K562 (cell line): ENCODE measurements around the gene TSEN34. TPM values are rescaled to one million over a fixed set of nuclear protein-coding genes. Genes with fewer than 3 reads are reported as not detected.

Experiments used
- ATAC-seq: fragments of 200-7000 bp; cut with Tn5 transposase; 3 replicates; pipeline ENCODE4 v1.9.1; 2020; ENCODE audit warnings: moderate library complexity
- BruUV-seq: library from RNA; stranded (reverse); fragments of 400-500 nt; replicated peaks from 2 replicates; lab custom pipeline; 2021; lab: Mats Ljungman, UMichigan
- CTCF ChIA-PET: fragments of 300-600 bp; formaldehyde crosslinking; extraction: SDS; loops from one replicate; lab custom pipeline; 2021; ENCODE audit warnings: low intra/inter-chr PET ratio; lab: Yijun Ruan, JAX
- POLR2A ChIA-PET: fragments of 300-600, 350-650 bp; sonication (Branson Sonifier 250); formaldehyde crosslinking; extraction: SDS; loops from one replicate; lab custom pipeline; 2021; ENCODE audit warnings: antibody characterized with exemption, inconsistent platforms; lab: Yijun Ruan, JAX
- DNase-seq, 4 experiments: peaks; one replicate each; pipeline versions ENCODE4 v3.0.0 to v3.0.0-alpha.2; 2011 to 2018; ENCODE audit warnings: low spot score in 3 of 4, mixed read lengths in 3 of 4; ENCODE audit errors: extremely low read depth in 1 of 4
- FAIRE-seq: peaks from 2 replicates; lab custom pipeline; 2011; peaks lifted over from hg19 to GRCh38; lab: Jason Lieb, UNC
- H2AFZ ChIP-seq: 2 replicates; pipeline ENCODE4 v1.6.0; 2011; ENCODE audit warnings: low read depth, low read length, control low read depth, inconsistent platforms
- H3K27ac ChIP-seq: fragments of 200-600 bp; 3 replicates; pipeline ENCODE4 v1.8.0; 2011; ENCODE audit warnings: low read depth, mild to moderate bottlenecking, control low read depth, inconsistent platforms, low read length, moderate library complexity, mixed read lengths; ENCODE audit errors: extremely low read depth
- H3K27me3 ChIP-seq, 2 experiments: fragments of 300-600 bp in 1 of 2; 2 replicates in 1 of 2; 3 replicates in 1 of 2; pipeline versions ENCODE4 v1.6.0 to v1.8.0; 2011; ENCODE audit warnings: inconsistent platforms in 2 of 2, low read length in 2 of 2, mild to moderate bottlenecking in 1 of 2, mixed read lengths in 1 of 2, moderate library complexity in 1 of 2; ENCODE audit not compliant: control insufficient read depth in 2 of 2, insufficient read depth in 2 of 2
- H3K36me3 ChIP-seq: fragments of 300-600 bp; 3 replicates; pipeline ENCODE4 v1.8.0; 2011; ENCODE audit warnings: mild to moderate bottlenecking, low read length, inconsistent platforms; ENCODE audit not compliant: control insufficient read depth, insufficient read depth
- H3K4me1 ChIP-seq, 2 experiments: fragments of 200-600 bp in 1 of 2; replicated peaks in 1 of 2; 2 replicates in 1 of 2; 3 replicates in 1 of 2; pipeline versions ENCODE4 v1.5.1 to v1.8.0; 2011; ENCODE audit warnings: inconsistent platforms in 2 of 2, low read length in 2 of 2, mild to moderate bottlenecking in 1 of 2, mixed read lengths in 1 of 2, moderate library complexity in 1 of 2; ENCODE audit not compliant: control insufficient read depth in 2 of 2, insufficient read depth in 2 of 2
- H3K4me2 ChIP-seq: 2 replicates; pipeline ENCODE4 v1.6.1; 2011; ENCODE audit warnings: low read length, control low read depth, inconsistent platforms, mixed read lengths; ENCODE audit not compliant: insufficient read depth
- H3K4me3 ChIP-seq: fragments of 200-600 bp; sonication (generic), shearing (Covaris generic); 2 replicates; pipeline ENCODE4 v1.5.1; 2016; ENCODE audit warnings: control low read depth, inconsistent platforms
- H3K79me2 ChIP-seq: fragments of 200-600 bp; 3 replicates; pipeline ENCODE4 v1.8.0; 2011; ENCODE audit warnings: low read length, inconsistent platforms; ENCODE audit not compliant: control insufficient read depth, insufficient read depth
- H3K9ac ChIP-seq, 2 experiments: 2 replicates each; pipeline versions ENCODE4 v1.6.0 to v1.6.1; 2011; ENCODE audit warnings: low read depth in 2 of 2, low read length in 2 of 2, control low read depth in 1 of 2, inconsistent platforms in 1 of 2, mild to moderate bottlenecking in 1 of 2, mixed read lengths in 1 of 2; ENCODE audit not compliant: insufficient read depth in 1 of 2
- H3K9me1 ChIP-seq: one replicate; pipeline ENCODE4 v1.6.0; 2011; ENCODE audit warnings: inconsistent platforms, mild to moderate bottlenecking, low read length, moderate library complexity; ENCODE audit not compliant: control insufficient read depth, insufficient read depth
- H3K9me3 ChIP-seq: replicated peaks from 2 replicates; pipeline ENCODE4 v1.5.1; 2011; ENCODE audit warnings: low read depth, low read length, inconsistent platforms; ENCODE audit not compliant: control insufficient read depth, insufficient read depth
- H4K20me1 ChIP-seq: replicated peaks from 2 replicates; pipeline ENCODE4 v1.6.1; 2011; ENCODE audit warnings: low read length, inconsistent platforms, mixed read lengths; ENCODE audit not compliant: control insufficient read depth, insufficient read depth
- CGGBP1 ChIP-seq: fragments of 250-450 bp; sonication (Bioruptor Pico); IDR thresholded peaks from 2 replicates; pipeline ENCODE4 v1.9.0; 2021; ENCODE audit warnings: mild to moderate bottlenecking
- EP300 ChIP-seq: IDR thresholded peaks from 2 replicates; pipeline ENCODE4 v1.6.1; 2012; ENCODE audit warnings: low read length, improper control_type of control experiment
- GTF2A2 ChIP-seq: IDR thresholded peaks from 2 replicates; pipeline ENCODE4 v1.6.1; 2016; ENCODE audit warnings: mild to moderate bottlenecking, missing genetic modification characterization, missing compliant biosample characterization
- HCFC1 ChIP-seq: IDR thresholded peaks from 2 replicates; pipeline ENCODE4 v1.6.1; 2012; ENCODE audit warnings: low read depth, low read length, improper control_type of control experiment
- HOMEZ ChIP-seq: fragments of 250-450 bp; sonication (Bioruptor Pico); IDR thresholded peaks from 2 replicates; pipeline ENCODE4 v1.4.0; 2020; ENCODE audit warnings: mild to moderate bottlenecking, moderate library complexity
- KDM1A ChIP-seq, 2 experiments: fragments of 450-650 bp; IDR thresholded peaks; 2 replicates each; pipeline ENCODE4 v1.6.1; 2016; ENCODE audit warnings: mild to moderate bottlenecking in 2 of 2
- PHB ChIP-seq: fragments of 250-450 bp; sonication (Bioruptor Pico); IDR thresholded peaks from 2 replicates; pipeline ENCODE4 v1.5.0; 2021
- PKNOX1 ChIP-seq: fragments of 450-650 bp; IDR thresholded peaks from 2 replicates; pipeline ENCODE4 v1.6.1; 2016
- POLR2G ChIP-seq: fragments of 200-400 bp; formaldehyde crosslinking; IDR thresholded peaks from 2 replicates; pipeline ENCODE4 v1.6.1; 2017; ENCODE audit warnings: low read depth, mild to moderate bottlenecking, antibody characterized with exemption, low read length, moderate library complexity
- SAFB ChIP-seq: fragments of 200-400 bp; formaldehyde crosslinking; IDR thresholded peaks from 2 replicates; pipeline ENCODE4 v1.6.1; 2017; ENCODE audit warnings: low read depth, low read length, borderline replicate concordance
- TCF15 ChIP-seq: fragments of 250-450 bp; sonication (Bioruptor Pico); IDR thresholded peaks from 2 replicates; pipeline ENCODE4 v1.8.0; 2022; ENCODE audit warnings: moderate library complexity, mild to moderate bottlenecking, inconsistent platforms
- VEZF1 ChIP-seq: fragments of 200-800 bp; sonication (Bioruptor generic); IDR thresholded peaks from 2 replicates; pipeline ENCODE4 v1.6.1; 2017; ENCODE audit warnings: missing genetic modification characterization, missing compliant biosample characterization
- ZNF384 ChIP-seq: IDR thresholded peaks from 2 replicates; pipeline ENCODE4 v1.6.1; 2012; ENCODE audit warnings: low read depth, low read length, improper control_type of control experiment
- WGBS: fragments of 100-300 bp; shearing (Covaris generic); methylation state at CpG from one replicate; pipeline ENCODE4 v1.1.6; 2016; ENCODE audit warnings: low coverage, mixed read lengths; ENCODE audit not compliant: insufficient coverage; ENCODE audit errors: missing lambda C conversion rate; 5-methylcytosine and 5-hydroxymethylcytosine counted together
- in situ Hi-C: fragments of 300-500 bp; cut with MboI; formaldehyde crosslinking; loops from 4 replicates; pipeline ENCODE4 v1.15.0; 2018; ENCODE audit warnings: inconsistent platforms, mixed read lengths
- intact Hi-C: fragments of 100-400 bp; cut with micrococcal nuclease; formaldehyde crosslinking; loops from 2 replicates; pipeline ENCODE4 v1.14.2; 2022
- polyA plus RNA-seq, 8 experiments: library from polyadenylated mRNA; depleted of rRNA in 4 of 8; stranded (reverse) in 5 of 8; unstranded in 3 of 8; fragments of >200 nt; fragmentation: Nextera tagmentation in 2 of 8; fragmentation: Illumina TruSeq in 1 of 8; extraction: Ambion mirVana in 2 of 8; extraction: Trizol in 1 of 8; gene quantifications; 2 replicates each; pipeline versions ENCODE4 v1.2.1 to v1.2.3, GENCODE V29; 2011 to 2014; ENCODE audit warnings: inconsistent platforms in 1 of 8, missing spikeins in 1 of 8
- total RNA-seq, 7 experiments: library from RNA; depleted of rRNA in 6 of 7; stranded (reverse); fragments of >200 nt in 6 of 7; fragmentation: Illumina TruSeq in 2 of 7; extraction: Trizol in 2 of 7; gene quantifications; 2 replicates each; pipeline versions ENCODE4 v1.2.1 to v1.2.3, GENCODE V29; 2011 to 2021; ENCODE audit warnings: low replicate concordance in 1 of 7
- TF ChIP-seq, protein P1 (sequence below): sonication (generic); formaldehyde crosslinking; IDR thresholded peaks from 2 replicates; pipeline ENCODE4 v1.8.0; 2022; ENCODE audit warnings: missing genetic modification reagents, mild to moderate bottlenecking, moderate library complexity, borderline replicate concordance

Gene TSEN34
- total and polyA plus RNA-seq, 9 of the 15 experiments (the other 6 are each of a cell fraction or from before 2014, with no cell fraction given): 3.1 to 57.6 (median 29.5) TPM

- H4K20me1 ChIP-seq: 0 out of 2 replicates have a peak, but pooled peaks cover 10% of the 10 kb centered on the region
- CTCF ChIA-PET: interaction anchor here (0.6 to 1.6 kb wide), 2 partner anchors 52 to 67 kb away, joined by 6 to 7 read pairs; no protein-coding TSS in a partner anchor
- WGBS: 30% methylated on average over 23 of the region's 37 CpGs
- peaks cover 7% of the 10 kb centered on the region; the same call in 2 of the 3 replicates for H3K79me2 ChIP-seq
- in situ Hi-C loops: loop anchor here (5.0 kb wide), 1 partner anchor 63 kb away; no protein-coding TSS in a partner anchor
- H3K9ac ChIP-seq: peak overlapping the region in 1 of 2 experiments; percentile 41; a peak in 2 of 4 replicates
- H3K9me1 ChIP-seq: no peaks in the 10 kb centered on the region
- no peaks in the 10 kb centered on the region for H3K27me3 ChIP-seq
- peaks cover 14 to 58% of the 10 kb centered on the region in 2 experiments for H3K4me1 ChIP-seq
- H3K36me3 ChIP-seq: no peaks in the 10 kb centered on the region
- FAIRE-seq: peak; percentile 95
- 0 out of 2 replicates have a peak overlapping the region, but pooled peaks have one; percentile 28 for H3K4me2 ChIP-seq
- no TSS peak for BruUV-seq
- no peak overlapping the region for H3K27ac ChIP-seq
- DNase-seq: peak; percentile 89 to 94 (median 91)
- ATAC-seq: peak; percentile 79
- H3K9me3 ChIP-seq: no peaks in the 10 kb centered on the region
- POLR2A ChIA-PET: interaction anchor here (0.7 to 1.1 kb wide), 5 partner anchors 11 to 37 kb away, joined by 3 to 5 read pairs (median 4); partner anchors contain the start of genes MBOAT7 and RPS9
- intact Hi-C loops: no loop called here
- H3K4me3 ChIP-seq: no peak overlapping the region
- no peak overlapping the region for H2AFZ ChIP-seq
- TF ChIP-seq EP300 (no peak), VEZF1 (CRISPR knock-in tag) (peak; percentile 68), PKNOX1 (peak; percentile 91), POLR2G (peak; percentile 38; the same call in 1 of the 2 replicates), ZNF384 (peak; percentile 60; the same call in 1 of the 2 replicates), CGGBP1 (CRISPR knock-in tag) (no peak), TCF15 (CRISPR knock-in tag) (no peak), KDM1A (IDR thresholded peaks at IDR 0.05) (peak in 1 of 2 experiments; percentile 63; a peak in 2 of 4 replicates), SAFB (no peak), HOMEZ (no peak), HCFC1 (no peak), GTF2A2 (tag) (no peak), PHB (no peak)
- TF ChIP-seq, protein P1, sequence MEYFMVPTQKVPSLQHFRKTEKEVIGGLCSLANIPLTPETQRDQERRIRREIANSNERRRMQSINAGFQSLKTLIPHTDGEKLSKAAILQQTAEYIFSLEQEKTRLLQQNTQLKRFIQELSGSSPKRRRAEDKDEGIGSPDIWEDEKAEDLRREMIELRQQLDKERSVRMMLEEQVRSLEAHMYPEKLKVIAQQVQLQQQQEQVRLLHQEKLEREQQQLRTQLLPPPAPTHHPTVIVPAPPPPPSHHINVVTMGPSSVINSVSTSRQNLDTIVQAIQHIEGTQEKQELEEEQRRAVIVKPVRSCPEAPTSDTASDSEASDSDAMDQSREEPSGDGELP: peak; percentile 58; the same call in 1 of the 2 replicates
These were observed 26.6 kb upstream of the TSEN34 start for GRCh38 chr19:54164369-54165068.
